Right hindlimb (tissue), 1 donor: ENCODE results near the gene FGF14.

Source experiments
- DNase-seq: peaks from one replicate; pipeline ENCODE4 v3.0.0-alpha.2; 2018

FGF14 gene

DNA sequence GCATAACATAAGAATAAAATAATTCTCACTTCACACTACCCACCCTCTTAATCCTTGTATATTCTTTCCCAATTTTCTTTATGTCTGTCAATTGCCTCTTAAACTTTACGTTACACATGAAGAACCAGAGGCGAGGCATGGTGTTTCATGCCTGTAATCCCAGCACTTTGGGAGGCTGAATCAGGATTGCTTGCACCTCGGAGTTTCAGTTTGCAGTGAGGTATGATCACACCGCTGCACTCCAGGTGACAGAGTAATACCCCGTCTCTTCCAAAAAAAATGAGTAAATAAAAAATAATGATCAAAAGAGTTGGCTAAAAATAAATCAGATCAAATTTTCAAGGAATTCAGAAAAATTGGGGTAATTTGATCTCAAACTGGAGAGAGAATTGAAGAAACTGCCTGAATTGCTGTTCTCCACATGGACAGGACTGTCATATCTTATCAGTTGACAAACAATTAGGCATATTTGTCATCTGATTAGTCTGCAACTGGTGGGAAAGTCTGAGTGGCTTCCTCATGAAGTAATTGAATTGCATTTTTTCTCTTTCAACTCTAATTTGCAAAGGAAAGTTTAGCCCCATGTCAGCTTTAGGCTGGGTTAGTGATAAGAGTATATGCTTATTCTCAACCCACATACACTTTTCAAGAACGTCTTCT, 646.5 kb downstream of the FGF14 start:
- no peak for DNase-seq

DNA sequence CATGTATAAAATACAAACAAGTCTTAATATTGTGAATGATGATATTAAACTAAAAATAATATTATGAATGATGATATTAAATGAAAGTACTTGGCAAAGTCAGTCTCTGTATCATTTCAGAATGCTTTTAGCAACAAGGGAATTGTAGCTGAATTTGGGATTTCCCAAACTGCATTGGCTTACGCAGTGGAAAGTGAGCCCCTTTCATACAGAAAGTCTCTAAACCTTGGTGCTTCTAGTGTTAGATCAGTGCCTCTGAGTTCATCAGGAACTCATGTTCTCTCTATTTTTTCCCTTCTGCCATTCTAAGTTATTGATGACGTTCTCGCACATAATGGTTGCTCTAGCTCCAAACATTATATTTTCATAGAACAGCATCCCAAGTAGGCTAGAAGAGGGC, 649.4 kb downstream of the FGF14 start:
- no peak for DNase-seq

- no peak for DNase-seq
These were observed 650.4 kb downstream of the FGF14 start for GRCh38 chr13:101751488-101751887.

DNA sequence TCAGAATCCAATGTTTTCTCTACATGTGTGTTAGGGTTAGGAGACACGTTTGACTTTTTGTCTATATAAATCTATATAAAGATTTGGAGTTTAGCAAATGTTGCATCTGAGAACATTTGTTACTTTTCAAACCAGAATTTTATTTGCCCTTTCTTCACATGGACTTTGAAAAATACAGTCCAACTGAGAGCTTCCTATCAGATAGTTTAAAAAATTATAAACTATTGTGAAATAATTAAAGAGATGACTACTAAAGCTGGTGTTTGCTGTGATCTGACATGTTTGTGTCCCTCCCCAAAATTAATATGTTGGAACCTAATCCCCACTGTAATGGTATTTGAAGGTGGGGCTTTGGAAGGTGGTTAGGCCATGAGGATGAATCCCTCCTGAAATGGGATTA, 652.3 kb downstream of the FGF14 start:
- DNase-seq: no peak

DNA sequence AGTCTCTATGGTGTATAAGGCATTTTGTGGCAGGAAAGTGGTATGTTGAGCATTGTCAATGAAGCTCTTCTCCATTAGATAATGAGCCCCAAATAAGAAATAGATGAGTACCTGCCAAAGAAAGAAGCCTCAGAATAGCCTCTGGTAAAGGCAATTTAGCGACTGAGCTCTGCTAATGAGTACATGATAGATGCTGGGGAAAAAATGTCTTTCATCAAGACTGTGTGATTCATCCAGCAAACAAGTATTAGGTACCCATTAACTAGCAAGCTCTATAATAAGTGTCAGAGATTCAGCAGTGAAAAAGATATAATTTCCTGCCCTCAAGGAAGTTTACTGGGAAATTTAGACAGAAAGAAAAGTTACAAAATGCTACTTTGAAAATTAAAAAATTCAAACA, 654.8 kb downstream of the FGF14 start:
- DNase-seq: no peak

DNA sequence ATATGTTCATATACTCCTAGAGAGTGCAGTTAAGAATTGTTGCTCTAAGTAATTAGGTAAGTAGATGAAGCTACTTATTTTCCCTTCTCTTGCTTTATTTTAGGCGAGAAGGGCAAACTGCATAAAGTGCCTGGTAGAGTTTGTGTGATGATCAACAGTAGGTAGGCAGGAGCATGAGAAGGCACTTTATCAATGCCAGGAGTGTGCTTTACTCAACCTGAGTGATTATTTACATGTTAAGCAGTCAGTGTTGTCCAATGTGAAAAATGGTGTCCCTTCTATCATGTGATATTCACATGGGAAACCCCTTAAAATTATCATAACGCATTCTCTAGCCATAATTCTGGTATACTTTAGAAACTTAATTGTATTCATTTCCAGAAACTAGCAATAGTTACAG, 655.3 kb downstream of the FGF14 start:
- no peak for DNase-seq

- DNase-seq: no peak
These were observed 662.3 kb downstream of the FGF14 start for GRCh38 chr13:101739382-101740178.

DNA sequence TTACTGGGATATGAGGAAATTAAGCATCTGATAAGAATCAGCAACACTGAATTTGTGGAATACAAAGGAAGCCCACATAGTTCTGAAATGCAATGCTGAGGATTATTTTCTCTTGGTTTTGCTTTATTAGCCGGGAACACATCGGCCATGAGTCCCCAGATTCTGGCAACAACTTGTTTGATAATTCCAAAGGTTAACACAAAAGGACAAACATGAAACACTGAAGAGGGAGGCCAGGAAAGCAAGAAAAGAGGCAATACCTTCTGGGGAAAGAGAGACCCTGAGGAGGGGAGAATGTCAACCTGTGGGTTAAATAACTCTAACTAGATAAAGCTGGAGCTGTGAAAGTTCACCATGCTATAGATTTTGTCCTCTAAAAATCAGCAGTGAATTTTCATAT, 663.5 kb downstream of the FGF14 start:
- DNase-seq: no peak

GRCh38 chr13:101736566-101736965, 665.3 kb downstream of the FGF14 start:
- DNase-seq: no peak

DNA sequence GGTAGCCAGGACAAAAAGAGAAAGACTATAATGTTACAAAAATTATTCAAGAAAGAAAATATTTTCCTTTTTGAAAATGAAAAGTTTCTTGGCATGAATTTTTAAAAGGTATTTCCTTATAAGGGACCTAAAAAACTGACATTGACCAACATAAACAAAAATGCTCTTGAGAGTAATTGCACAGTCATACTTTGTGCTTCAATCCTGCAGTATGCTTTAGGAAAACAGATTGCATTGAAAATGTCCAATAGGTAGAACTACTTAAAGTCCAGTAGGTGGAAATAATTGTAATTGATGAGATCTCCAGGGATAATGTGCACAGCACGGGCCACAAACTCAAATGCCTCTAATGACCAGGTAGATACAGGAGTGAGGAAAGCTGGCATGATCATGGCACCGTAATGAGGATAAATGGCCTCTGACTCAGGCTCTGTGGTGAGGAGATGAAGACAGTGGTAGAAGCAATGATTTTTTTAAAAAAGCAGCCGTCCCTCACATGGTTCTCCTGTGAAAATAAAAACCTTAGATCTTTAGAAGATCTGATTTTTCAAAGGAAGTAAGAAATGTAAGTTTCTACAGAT, 671.3 kb downstream of the FGF14 start:
- no peak for DNase-seq

- DNase-seq: no peak
These were observed 673.2 kb downstream of the FGF14 start for GRCh38 chr13:101728615-101729014.

DNA sequence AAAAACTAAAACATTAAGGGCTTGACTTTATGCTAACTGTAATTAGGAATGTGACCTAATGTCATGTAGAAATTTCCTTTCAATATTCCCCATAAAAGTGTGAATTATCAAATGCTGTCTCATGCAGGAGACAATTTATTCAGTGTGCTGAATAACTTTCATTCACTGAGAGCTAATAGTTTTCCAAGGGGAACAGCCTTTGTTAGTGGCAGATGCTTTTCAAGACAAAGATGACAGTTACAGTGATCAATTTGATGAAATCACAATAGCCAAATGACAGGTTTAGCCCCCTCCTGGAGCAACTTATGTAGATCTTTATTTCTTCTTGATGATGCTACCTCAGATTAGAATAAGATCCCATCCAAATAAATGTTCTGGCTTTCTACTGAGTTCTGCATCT, 673.8 kb downstream of the FGF14 start:
- DNase-seq: no peak

DNA sequence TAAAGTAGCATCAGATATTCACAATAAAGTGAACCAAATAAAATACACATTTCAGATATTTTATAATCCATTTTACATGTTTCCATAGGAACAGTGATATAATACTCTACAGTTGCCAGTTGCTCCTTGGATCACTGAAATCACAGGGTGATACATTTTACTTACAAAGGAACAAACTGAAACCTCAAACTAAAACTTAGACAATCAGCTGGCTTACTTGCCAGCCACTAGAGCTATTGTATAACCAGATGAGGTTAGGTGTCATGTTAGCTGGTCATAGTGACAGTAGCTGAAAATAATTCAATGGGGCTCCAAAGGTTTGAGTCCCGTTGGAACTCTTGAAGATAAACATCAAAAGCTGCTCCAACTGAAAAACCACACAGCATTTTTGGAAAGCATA, 674.7 kb downstream of the FGF14 start:
- no peak for DNase-seq

- DNase-seq: no peak
These were observed 675.2 kb downstream of the FGF14 start for GRCh38 chr13:101726681-101727080.

GRCh38 chr13:101718496-101718895, 683.4 kb downstream of the FGF14 start:
- no peak for DNase-seq

DNA sequence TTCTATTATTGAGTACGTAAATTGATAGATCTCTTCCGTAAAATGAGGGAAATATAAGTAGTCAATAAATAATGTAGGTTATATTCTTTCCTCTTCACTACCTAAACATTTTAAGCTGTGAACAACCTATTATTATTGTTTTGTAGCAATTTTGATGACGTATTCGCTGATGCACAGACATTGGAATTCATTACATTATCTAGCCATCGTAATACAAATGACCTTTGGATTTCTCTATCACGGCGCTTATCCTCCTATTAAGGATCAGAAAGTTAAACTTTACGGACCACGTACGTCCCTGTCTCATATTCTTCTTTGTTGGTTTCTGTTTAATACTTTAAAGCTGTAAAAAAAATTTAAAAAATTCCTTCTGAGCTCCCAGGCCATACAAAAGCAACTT, 684.5 kb downstream of the FGF14 start:
- DNase-seq: no peak

GRCh38 chr13:101714195-101714594, 687.7 kb downstream of the FGF14 start:
- DNase-seq: no peak

- DNase-seq: no peak
These were observed 689.9 kb downstream of the FGF14 start for GRCh38 chr13:101712026-101712348.

DNA sequence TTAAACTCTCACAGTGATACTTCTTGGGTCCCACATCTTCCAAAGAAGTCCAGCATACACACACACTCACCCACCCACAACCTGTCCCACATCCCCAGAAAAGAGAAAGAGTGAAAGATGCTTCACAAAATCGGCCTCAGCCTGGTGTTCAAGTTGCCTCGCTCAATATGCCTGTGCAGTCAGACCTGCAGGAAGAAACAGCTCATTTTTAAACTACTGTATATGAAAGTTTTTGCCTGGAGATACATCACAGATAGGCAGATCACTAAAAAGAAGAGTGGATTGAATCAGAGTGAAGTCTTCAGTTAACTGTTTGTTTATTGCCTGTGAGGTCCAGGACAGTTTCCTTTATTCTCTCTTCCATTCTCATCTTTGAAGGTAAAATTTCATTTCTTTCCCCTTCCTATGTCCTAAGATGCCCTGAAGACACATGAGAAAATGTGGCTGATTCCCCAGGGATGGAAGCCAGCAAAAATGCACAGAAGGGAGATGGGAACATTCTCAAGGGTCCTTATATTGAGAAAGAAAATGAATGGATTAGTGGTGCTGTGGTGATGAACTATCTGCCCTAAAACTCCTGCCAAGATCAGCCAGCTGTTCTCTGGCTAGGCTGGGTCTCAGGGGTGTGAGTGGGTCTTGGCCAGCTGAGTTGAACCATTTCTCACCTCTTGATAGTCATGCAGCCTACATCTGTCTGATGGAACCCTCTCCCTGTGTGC, 690.4 kb downstream of the FGF14 start:
- no peak for DNase-seq

- no peak for DNase-seq
These were observed 691.9 kb downstream of the FGF14 start for GRCh38 chr13:101709952-101710351.

- no peak for DNase-seq
These were observed 693.7 kb downstream of the FGF14 start for GRCh38 chr13:101708115-101708514.

- DNase-seq: no peak
These were observed 694.2 kb downstream of the FGF14 start for GRCh38 chr13:101707659-101708058.

- no peak for DNase-seq
These were observed 695.2 kb downstream of the FGF14 start for GRCh38 chr13:101706651-101707050.

GRCh38 chr13:101703838-101704237, 698.0 kb downstream of the FGF14 start:
- DNase-seq: no peak
